PC-9 (cell line): Measurements from ENCODE around the gene CD109. TPM values are rescaled to one million over a fixed set of nuclear protein-coding genes. Genes with fewer than 3 reads are reported as not detected.
A peak's percentile ranks its signal among the peaks of the same experiment; 100 is the strongest.

Experiments
- Bru-seq: library from RNA; stranded (reverse); fragments of 400-500 nt; gene quantifications from one replicate; lab custom pipeline; 2021; lab: Mats Ljungman, UMichigan
- BruChase-seq, 2 experiments: library from RNA; stranded (reverse); fragments of 400-500 nt; gene quantifications; one replicate each; lab custom pipeline; 2021; lab: Mats Ljungman, UMichigan
- BruUV-seq: library from RNA; stranded (reverse); fragments of 400-500 nt; replicated peaks from 2 replicates; lab custom pipeline; 2021; lab: Mats Ljungman, UMichigan
- CTCF ChIA-PET: fragments of 300-600 bp; sonication (Branson Sonifier 250); formaldehyde crosslinking; loops from one replicate; lab custom pipeline; 2022; ENCODE audit warnings: antibody characterized with exemption; lab: Charles Lee
- POLR2A ChIA-PET: fragments of 300-600 bp; sonication (Branson Sonifier 250); formaldehyde crosslinking; loops from one replicate; lab custom pipeline; 2022; ENCODE audit warnings: antibody characterized with exemption; ENCODE audit not compliant: unreplicated experiment; lab: Charles Lee
- DNase-seq, 2 experiments: peaks; one replicate each; pipeline versions ENCODE4 v3.0.0 to v3.0.0-alpha.2; 2015 to 2022; ENCODE audit warnings: mixed read lengths in 1 of 2
- H2AFZ ChIP-seq: fragments of 200-600 bp; sonication (generic); 2 replicates; pipeline ENCODE4 v1.8.1; 2017; ENCODE audit warnings: antibody characterized with exemption
- H3F3A ChIP-seq: fragments of 200-600 bp; sonication (generic); 2 replicates; pipeline ENCODE4 v1.8.1; 2017; ENCODE audit warnings: antibody characterized with exemption, mild to moderate bottlenecking, low read depth; ENCODE audit not compliant: insufficient read depth
- H3K27ac ChIP-seq: fragments of 200-600 bp; sonication (generic); 2 replicates; pipeline ENCODE4 v1.6.1; 2016; ENCODE audit warnings: mixed run types
- H3K27me3 ChIP-seq: fragments of 200-600 bp; sonication (generic); 2 replicates; pipeline ENCODE4 v1.6.1; 2016; ENCODE audit warnings: low read depth, mixed run types; ENCODE audit not compliant: insufficient read depth
- H3K36me3 ChIP-seq: fragments of 200-600 bp; sonication (generic); 2 replicates; pipeline ENCODE4 v1.6.1; 2016; ENCODE audit warnings: low read depth, mixed run types
- H3K4me1 ChIP-seq: fragments of 200-600 bp; sonication (generic); replicated peaks from 2 replicates; pipeline ENCODE4 v1.6.1; 2016; ENCODE audit warnings: mixed run types; ENCODE audit not compliant: insufficient read depth
- H3K4me2 ChIP-seq: fragments of 200-600 bp; sonication (generic); 2 replicates; pipeline ENCODE4 v1.6.1; 2017; ENCODE audit warnings: mixed run types
- H3K4me3 ChIP-seq: fragments of 200-600 bp; sonication (generic); 2 replicates; pipeline ENCODE4 v1.6.1; 2016; ENCODE audit warnings: mixed run types
- H3K79me2 ChIP-seq: fragments of 200-600 bp; sonication (generic); 2 replicates; pipeline ENCODE4 v1.6.1; 2017; ENCODE audit warnings: low read depth, mixed run types
- H3K9me2 ChIP-seq: fragments of 200-600 bp; sonication (generic); 2 replicates; pipeline ENCODE4 v1.8.1; 2017; ENCODE audit warnings: mild to moderate bottlenecking; ENCODE audit not compliant: insufficient read depth
- H3K9me3 ChIP-seq: fragments of 200-600 bp; sonication (generic); 2 replicates; pipeline ENCODE4 v1.8.1; 2016; ENCODE audit warnings: low read depth; ENCODE audit not compliant: insufficient read depth
- H4K20me1 ChIP-seq: fragments of 200-600 bp; sonication (generic); 2 replicates; pipeline ENCODE4 v1.8.1; 2017; ENCODE audit not compliant: insufficient read depth
- CTCF ChIP-seq: fragments of 200-600 bp; sonication (generic); conservative IDR thresholded peaks from 2 replicates; pipeline ENCODE4 v1.6.1; 2017; ENCODE audit warnings: mixed run types, antibody characterized with exemption, mild to moderate bottlenecking, moderate library complexity
- EZH2 ChIP-seq: fragments of 200-600 bp; sonication (generic); IDR thresholded peaks from 2 replicates; pipeline ENCODE4 v1.8.0; 2017; ENCODE audit warnings: antibody characterized with exemption, low read depth
- intact Hi-C: fragments of 100-400 bp; cut with micrococcal nuclease; formaldehyde crosslinking; loops from one replicate; pipeline ENCODE4 v1.10.0; 2022; ENCODE audit not compliant: unreplicated experiment
- long read RNA-seq: library from polyadenylated mRNA; stranded (forward); transcript quantifications from one replicate; pipeline ENCODE4 v2.0.0, GENCODE V29; 2022
- total RNA-seq: library from RNA; stranded (reverse); gene quantifications from 2 replicates; pipeline ENCODE4 v1.2.3, GENCODE V29; 2021

Gene CD109
- total RNA-seq (46.8 and 50.7 TPM in 2 replicates), Bru-seq, nascent RNA (percentile 82 among the genes with signal in this experiment), BruChase-seq, experiment 1, labeled RNA remaining after a 2-hour chase (percentile 92 among the genes with signal in this experiment), BruChase-seq, experiment 2, labeled RNA remaining after a 6-hour chase (percentile 82 among the genes with signal in this experiment)
- long read RNA-seq, full-length matches to known transcripts, result 16 of 37 reads
- long read RNA-seq, partial matches to known transcripts, result 3 of 37 reads
- long read RNA-seq, other reads (novel, unspliced or antisense), result 18 of 37 reads

GRCh38 chr6:73695619-73696421, at the start of gene CD109:
TSS of gene CD109 (plus strand) at chr6:73696203. CDS start at chr6:73696216, 13 bp downstream.
- Histone ChIP-seq H3K9me2 (no peaks in the 10 kb centered on the region), H3K27me3 (no peaks in the 10 kb centered on the region), H3K4me2 (peak within 1 kb of the TSS; percentile 80), H4K20me1 (no peaks in the 10 kb centered on the region), H2AFZ (peak within 1 kb of the TSS; percentile 77), H3K27ac (peak within 1 kb of the TSS; percentile 85), H3K9me3 (no peaks in the 10 kb centered on the region), H3K4me3 (peak within 1 kb of the TSS; percentile 62), H3F3A (peaks cover 28% of the 10 kb centered on the region), H3K36me3 (no peaks in the 10 kb centered on the region), H3K79me2 (peaks cover 11% of the 10 kb centered on the region; the same call in 1 of the 2 replicates), H3K4me1 (peaks cover 41% of the 10 kb centered on the region)
- intact Hi-C loops, result loop anchor here (1.0 kb wide), 2 partner anchors 8 to 16 kb away; no protein-coding TSS in a partner anchor
- TF ChIP-seq EZH2 (no peak), CTCF (no peak)
- DNase-seq, result peak; percentile 70 to 86
- TSS peak; percentile 42 for BruUV-seq
- CTCF ChIA-PET, result interaction anchor here (0.6 to 1.2 kb wide), 4 partner anchors 11 to 37 kb away, joined by 3 to 6 read pairs (median 4); no protein-coding TSS in a partner anchor
- POLR2A ChIA-PET, result interaction anchor here (0.6 to 1.1 kb wide), 3 partner anchors 29 to 1515 kb away, joined by 4 to 7 read pairs (median 4); no protein-coding TSS in a partner anchor

GRCh38 chr6:73648166-73648565, 47.8 kb upstream of the CD109 start:
- Histone ChIP-seq H3K4me3 (no peak overlapping the region), H3K79me2 (peaks cover 9% of the 10 kb centered on the region), H3K27me3 (no peaks in the 10 kb centered on the region), H3K9me3 (no peaks in the 10 kb centered on the region), H3F3A (peaks cover 13% of the 10 kb centered on the region), H3K36me3 (no peaks in the 10 kb centered on the region; the same call in 1 of the 2 replicates), H3K9me2 (no peaks in the 10 kb centered on the region), H4K20me1 (no peaks in the 10 kb centered on the region), H3K27ac (no peak overlapping the region), H3K4me2 (no peak overlapping the region), H3K4me1 (peaks cover 27% of the 10 kb centered on the region), H2AFZ (no peak overlapping the region)
- ChIA-PET CTCF (interaction anchor here (0.6 to 0.9 kb wide), 2 partner anchors 124 to 133 kb away, joined by 3 to 4 read pairs; no protein-coding TSS in a partner anchor), POLR2A (interaction anchor here (0.7 kb wide), 1 partner anchor 136 kb away, joined by 3 read pairs; no protein-coding TSS in a partner anchor)
- no TSS peak for BruUV-seq
- TF ChIP-seq EZH2, result no peak
- TF ChIP-seq CTCF, result no peak
- intact Hi-C loops, result no loop called here
- no peak for DNase-seq

GRCh38 chr6:73649783-73650182, 46.2 kb upstream of the CD109 start:
- Histone ChIP-seq H4K20me1 (no peaks in the 10 kb centered on the region), H3K27me3 (no peaks in the 10 kb centered on the region), H3K4me2 (no peak overlapping the region), H3K36me3 (no peaks in the 10 kb centered on the region; the same call in 1 of the 2 replicates), H3K27ac (no peak overlapping the region), H3K9me3 (no peaks in the 10 kb centered on the region), H3K4me1 (peaks cover 16% of the 10 kb centered on the region), H3F3A (peaks cover 5% of the 10 kb centered on the region), H3K9me2 (no peaks in the 10 kb centered on the region), H2AFZ (no peak overlapping the region), H3K4me3 (no peak overlapping the region), H3K79me2 (peaks cover 12% of the 10 kb centered on the region)
- ChIA-PET POLR2A (no interaction called here), CTCF (no interaction called here)
- no peak for TF ChIP-seq EZH2
- TF ChIP-seq CTCF, result no peak
- BruUV-seq, result no TSS peak
- no peak for DNase-seq
- intact Hi-C loops, result loop anchor here (5.0 to 10.0 kb wide), 2 partner anchors 262 to 365 kb away; no protein-coding TSS in a partner anchor
